ENCODE results near the gene FAM241A. TPM values are rescaled to one million over a fixed set of nuclear protein-coding genes. Genes with fewer than 3 reads are reported as not detected.
"Not testable (repeated sequence)": the region's sequence is repeated elsewhere in the genome, so short reads cannot be mapped to it uniquely, and the experiment has no call there.

FAM241A gene
- total RNA-seq, 1 donor from 2014 or later, result 2.9 TPM

- DNase-seq, result no peak
Measured at GRCh38 chr4:112138538-112138937, 6.7 kb upstream of the FAM241A start.

GRCh38 chr4:112140536-112140935 lies 4.7 kb upstream of the FAM241A start:
- DNase-seq, result no peak

GRCh38 chr4:112141366-112142138 lies 3.7 kb upstream of the FAM241A start:
- peak; percentile 64 for DNase-seq

- no peak for DNase-seq
Measured at GRCh38 chr4:112142182-112142581, 3.1 kb upstream of the FAM241A start.

- DNase-seq, result no peak
Measured at GRCh38 chr4:112143781-112144180, 1.5 kb upstream of the FAM241A start.

GRCh38 chr4:112144546-112145325 lies 518 bp upstream of the FAM241A start:
- DNase-seq, result no peak

GRCh38 chr4:112145790-112146501 lies 692 bp downstream of the FAM241A start:
- no peak for DNase-seq

GRCh38 chr4:112146502-112146813 lies 1.2 kb downstream of the FAM241A start:
- DNase-seq, result no peak

- DNase-seq, result no peak
Measured at GRCh38 chr4:112147697-112148096, 2.4 kb downstream of the FAM241A start.

- DNase-seq, result no peak
Measured at GRCh38 chr4:112150920-112151319, 5.7 kb downstream of the FAM241A start.

- no peak for DNase-seq
Measured at GRCh38 chr4:112152521-112152920, 7.3 kb downstream of the FAM241A start.

GRCh38 chr4:112153211-112153791 lies 8.0 kb downstream of the FAM241A start:
- no peak for DNase-seq

- no peak for DNase-seq
Measured at GRCh38 chr4:112156112-112156511, 10.9 kb downstream of the FAM241A start.

- DNase-seq, result no peak
Measured at GRCh38 chr4:112156553-112156952, 11.3 kb downstream of the FAM241A start.

GRCh38 chr4:112163706-112164105 lies 18.5 kb downstream of the FAM241A start:
- not testable (repeated sequence) for DNase-seq

- DNase-seq, result no peak
Measured at GRCh38 chr4:112167794-112168193, 22.5 kb downstream of the FAM241A start.

GRCh38 chr4:112168719-112169500 lies 23.7 kb downstream of the FAM241A start:
- no peak for DNase-seq

- DNase-seq, result no peak
Measured at GRCh38 chr4:112170451-112170993, 25.3 kb downstream of the FAM241A start.

GRCh38 chr4:112171051-112171763 lies 26.0 kb downstream of the FAM241A start:
- not testable (repeated sequence) for DNase-seq

GRCh38 chr4:112172180-112172579 lies 26.9 kb downstream of the FAM241A start:
- no peak for DNase-seq
